ENCODE measurements around the gene AFAP1. TPM values are rescaled to one million over a fixed set of nuclear protein-coding genes. Genes with fewer than 3 reads are reported as not detected.

Gene AFAP1
- total RNA-seq, 1 donor from 2014 or later: 31.9 TPM

GRCh38 chr4:7955393-7955792 lies 15.7 kb upstream of the AFAP1 start:
- no peak for DNase-seq (ENCODE audit: low spot score, unreplicated experiment)
- H3K27me3 Mint-ChIP-seq: no peaks in the 10 kb centered on the region
- H3K4me3 Mint-ChIP-seq (ENCODE audit: low read depth): no peak overlapping the region
- peaks cover 3% of the 10 kb centered on the region for H3K9me3 Mint-ChIP-seq (ENCODE audit: low read depth)
- no peak overlapping the region for H3K27ac Mint-ChIP-seq
- no peak for TF ChIP-seq CTCF (IDR thresholded peaks at IDR 0.05; ENCODE audit: unreplicated experiment)
- H3K36me3 Mint-ChIP-seq (ENCODE audit: insufficient read depth): no peaks in the 10 kb centered on the region
- H3K4me1 Mint-ChIP-seq (ENCODE audit: low read depth): peaks cover 20% of the 10 kb centered on the region

- Mint-ChIP-seq H3K4me1 (ENCODE audit: low read depth) (peaks cover 19% of the 10 kb centered on the region), H3K27me3 (peaks cover 14% of the 10 kb centered on the region), H3K27ac (no peak overlapping the region), H3K4me3 (ENCODE audit: low read depth) (no peak overlapping the region), H3K36me3 (ENCODE audit: insufficient read depth) (no peaks in the 10 kb centered on the region), H3K9me3 (ENCODE audit: low read depth) (peaks cover 3% of the 10 kb centered on the region)
- no peak for DNase-seq (ENCODE audit: low spot score, unreplicated experiment)
- no peak for TF ChIP-seq CTCF (IDR thresholded peaks at IDR 0.05; ENCODE audit: unreplicated experiment)
Measured at GRCh38 chr4:7952615-7953014, 13.0 kb upstream of the AFAP1 start.

GRCh38 chr4:7950301-7951092 lies 10.8 kb upstream of the AFAP1 start:
- no peak for TF ChIP-seq CTCF (IDR thresholded peaks at IDR 0.05; ENCODE audit: unreplicated experiment)
- H3K36me3 Mint-ChIP-seq (ENCODE audit: insufficient read depth): no peaks in the 10 kb centered on the region
- no peak for DNase-seq (ENCODE audit: low spot score, unreplicated experiment)

GRCh38 chr4:7949759-7950158 lies 10.1 kb upstream of the AFAP1 start:
- Mint-ChIP-seq H3K4me1 (ENCODE audit: low read depth) (peaks cover 10% of the 10 kb centered on the region), H3K27me3 (peaks cover 14% of the 10 kb centered on the region), H3K9me3 (ENCODE audit: low read depth) (peaks cover 3% of the 10 kb centered on the region), H3K27ac (no peak overlapping the region), H3K36me3 (ENCODE audit: insufficient read depth) (no peaks in the 10 kb centered on the region), H3K4me3 (ENCODE audit: low read depth) (no peak overlapping the region)
- no peak for TF ChIP-seq CTCF (IDR thresholded peaks at IDR 0.05; ENCODE audit: unreplicated experiment)
- no peak for DNase-seq (ENCODE audit: low spot score, unreplicated experiment)

More at GRCh38 chr4:7950301-7951092, 10.8 kb upstream of the AFAP1 start:
- Mint-ChIP-seq H3K27me3 (peaks cover 14% of the 10 kb centered on the region), H3K4me3 (ENCODE audit: low read depth) (no peak overlapping the region), H3K27ac (no peak overlapping the region), H3K4me1 (ENCODE audit: low read depth) (peaks cover 8% of the 10 kb centered on the region), H3K9me3 (ENCODE audit: low read depth) (peaks cover 3% of the 10 kb centered on the region)

GRCh38 chr4:7947927-7948326 lies 8.3 kb upstream of the AFAP1 start:
- peaks cover 14% of the 10 kb centered on the region for H3K27me3 Mint-ChIP-seq
- peaks cover 3% of the 10 kb centered on the region for H3K9me3 Mint-ChIP-seq (ENCODE audit: low read depth)
- TF ChIP-seq CTCF (IDR thresholded peaks at IDR 0.05; ENCODE audit: unreplicated experiment): no peak
- H3K36me3 Mint-ChIP-seq (ENCODE audit: insufficient read depth): no peaks in the 10 kb centered on the region
- H3K4me1 Mint-ChIP-seq (ENCODE audit: low read depth): peaks cover 15% of the 10 kb centered on the region
- DNase-seq (ENCODE audit: low spot score, unreplicated experiment): no peak
- no peak overlapping the region for H3K27ac Mint-ChIP-seq
- H3K4me3 Mint-ChIP-seq (ENCODE audit: low read depth): no peak overlapping the region
